ENCODE results near the gene SKI.

SKI gene

GRCh38 chr1:2296614-2297013, 68.5 kb downstream of the SKI start:
- H3K4me3 ChIP-seq (ENCODE audit: low read depth, low read length) = no peak overlapping the region
- no peak for TF ChIP-seq CTCF (IDR thresholded peaks at IDR 0.05; ENCODE audit: borderline replicate concordance, insufficient read depth, low read depth, low read length)

- H3K4me3 ChIP-seq (ENCODE audit: low read depth, low read length) = no peak overlapping the region
- no peak for TF ChIP-seq CTCF (IDR thresholded peaks at IDR 0.05; ENCODE audit: borderline replicate concordance, insufficient read depth, low read depth, low read length)
These were observed 69.3 kb downstream of the SKI start for GRCh38 chr1:2297246-2298011.

GRCh38 chr1:2298685-2299084, 70.6 kb downstream of the SKI start:
- H3K4me3 ChIP-seq (ENCODE audit: low read depth, low read length) = no peak overlapping the region
- no peak for TF ChIP-seq CTCF (IDR thresholded peaks at IDR 0.05; ENCODE audit: borderline replicate concordance, insufficient read depth, low read depth, low read length)

- TF ChIP-seq CTCF (IDR thresholded peaks at IDR 0.05; ENCODE audit: borderline replicate concordance, insufficient read depth, low read depth, low read length) = no peak
- no peak overlapping the region for H3K4me3 ChIP-seq (ENCODE audit: low read depth, low read length)
These were observed 71.1 kb downstream of the SKI start for GRCh38 chr1:2299131-2299627.

- peak overlapping the region; percentile 55 for H3K4me3 ChIP-seq (ENCODE audit: low read depth, low read length)
- no peak for TF ChIP-seq CTCF (IDR thresholded peaks at IDR 0.05; ENCODE audit: borderline replicate concordance, insufficient read depth, low read depth, low read length)
These were observed 72.1 kb downstream of the SKI start for GRCh38 chr1:2300004-2300771.

- no peak for TF ChIP-seq CTCF (IDR thresholded peaks at IDR 0.05; ENCODE audit: borderline replicate concordance, insufficient read depth, low read depth, low read length)
- peak overlapping the region; percentile 55 for H3K4me3 ChIP-seq (ENCODE audit: low read depth, low read length)
These were observed 72.9 kb downstream of the SKI start for GRCh38 chr1:2300851-2301606.

Measured in GM12875 (cell line).